SIG-M5 treated with dmso at 0.1 percent for 504 hours (cell line): Measurements from ENCODE around the gene PROKR1.
"Not testable (repeated sequence)": the region's sequence is repeated elsewhere in the genome, so short reads cannot be mapped to it uniquely, and the experiment has no call there.

Source experiments
- DNase-seq: peaks from one replicate; lab custom pipeline; 2025; ENCODE audit not compliant: unreplicated experiment; lab: John Stamatoyannopoulos, UW

Gene PROKR1

GRCh38 chr2:68653538-68653982 is 10.2 kb downstream of the PROKR1 start:
- DNase-seq: peak; percentile 39

GRCh38 chr2:68658266-68658665 is 14.9 kb downstream of the PROKR1 start:
- DNase-seq: no peak

DNA sequence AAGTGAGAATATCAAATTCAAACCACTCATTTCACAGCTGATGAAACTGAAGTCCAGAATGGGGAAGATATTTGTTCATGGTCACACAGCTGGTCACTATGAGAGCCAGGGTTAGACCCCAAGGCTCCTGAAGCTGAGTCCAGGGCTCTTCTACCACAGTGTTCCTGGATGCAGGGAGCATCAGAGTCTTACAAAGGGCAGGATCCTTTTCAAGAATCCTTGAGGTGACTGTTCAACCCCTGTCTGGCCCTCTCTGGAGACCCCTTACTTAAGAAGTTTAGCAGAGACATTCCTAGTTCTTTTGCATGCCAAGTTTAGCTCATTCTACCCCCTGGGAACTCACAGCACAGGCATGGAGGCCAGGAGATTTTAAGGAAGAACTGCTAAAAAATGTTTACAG is 15.7 kb downstream of the PROKR1 start:
- no peak for DNase-seq

DNA sequence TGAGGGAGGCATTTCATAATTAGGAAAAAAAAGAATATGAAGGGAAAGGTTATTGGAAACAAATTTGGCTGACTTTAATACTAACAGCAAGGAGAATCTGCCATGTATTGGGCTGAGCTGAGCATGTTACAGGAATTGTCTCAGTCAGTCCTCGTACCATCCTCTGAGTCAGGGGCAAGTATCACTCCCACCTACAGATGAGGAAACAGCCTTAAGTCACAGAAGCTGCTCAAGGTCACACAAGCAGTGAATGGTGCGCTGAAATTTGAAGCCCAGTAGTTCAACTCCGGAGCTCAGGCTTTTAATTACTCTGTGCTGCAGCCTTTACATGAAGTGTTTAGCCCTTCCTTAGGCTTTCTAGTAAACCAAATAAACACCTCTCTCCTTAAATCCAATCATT is 17.3 kb downstream of the PROKR1 start:
- no peak for DNase-seq

GRCh38 chr2:68662466-68662865 is 19.1 kb downstream of the PROKR1 start:
- peak; percentile 64 for DNase-seq

GRCh38 chr2:68663371-68664156 is 20.2 kb downstream of the PROKR1 start:
- no peak for DNase-seq

DNA sequence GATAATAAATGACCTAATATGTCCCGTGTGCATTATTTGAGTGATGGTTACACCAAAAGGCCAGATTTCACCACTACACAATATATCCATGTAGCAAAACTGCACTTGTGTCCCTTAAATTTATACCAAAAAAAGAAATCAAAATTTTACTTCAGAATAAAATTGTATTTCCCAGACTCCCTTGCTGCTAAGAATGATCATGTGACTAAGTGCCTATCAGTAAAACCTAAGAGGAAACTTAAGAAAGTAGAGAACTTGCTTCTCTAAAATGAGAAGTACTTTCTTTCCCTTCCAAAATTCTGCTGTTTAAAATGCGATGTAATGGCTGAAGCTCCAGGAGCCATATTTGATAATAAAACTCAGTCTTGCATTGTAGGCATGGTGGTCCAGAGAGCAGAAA is 24.0 kb downstream of the PROKR1 start:
- DNase-seq: no peak

GRCh38 chr2:68669651-68670050 is 26.3 kb downstream of the PROKR1 start:
- DNase-seq: no peak

GRCh38 chr2:68671961-68672360 is 28.6 kb downstream of the PROKR1 start:
- DNase-seq: no peak

DNA sequence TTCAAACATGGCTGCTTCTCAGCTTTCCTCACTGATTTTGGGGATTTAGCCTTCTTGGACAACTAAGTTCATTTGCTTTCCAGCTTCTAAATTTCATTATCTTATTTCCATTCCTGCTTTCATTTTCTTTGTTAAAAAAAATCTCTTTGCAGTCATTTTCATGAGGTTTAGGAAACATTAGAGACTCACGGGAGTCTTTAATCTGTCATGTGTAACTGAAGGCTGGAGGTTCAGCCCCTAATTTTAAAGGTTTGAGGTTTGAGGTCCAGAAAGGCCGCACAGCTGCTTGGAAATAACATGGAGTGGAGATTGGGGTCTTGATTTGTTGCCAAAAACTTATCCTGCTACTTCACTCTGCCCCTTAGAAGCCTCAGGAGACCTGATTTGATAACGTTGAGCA is 30.3 kb downstream of the PROKR1 start:
- no peak for DNase-seq

DNA sequence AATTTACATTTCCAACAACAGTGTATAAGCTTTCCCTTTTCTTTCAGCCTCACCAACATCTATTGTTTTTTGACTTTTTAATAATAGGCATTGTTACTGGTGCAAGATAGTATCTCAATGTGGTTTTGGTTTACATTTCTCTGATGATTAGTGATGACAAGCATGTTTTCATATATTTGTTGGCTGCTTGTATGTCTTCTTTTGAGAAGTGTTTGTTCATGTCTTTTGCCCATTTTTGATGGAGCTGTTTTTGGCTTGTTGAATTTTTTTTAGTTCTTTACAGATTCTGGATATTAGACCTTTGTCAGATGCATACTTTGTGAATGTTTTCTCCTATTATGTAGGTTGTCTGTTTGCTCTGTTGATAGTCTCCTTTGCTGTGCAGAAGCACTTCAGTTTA is 32.1 kb downstream of the PROKR1 start:
- no peak for DNase-seq

GRCh38 chr2:68677837-68678236 is 34.5 kb downstream of the PROKR1 start:
- DNase-seq: not testable (repeated sequence)

DNA sequence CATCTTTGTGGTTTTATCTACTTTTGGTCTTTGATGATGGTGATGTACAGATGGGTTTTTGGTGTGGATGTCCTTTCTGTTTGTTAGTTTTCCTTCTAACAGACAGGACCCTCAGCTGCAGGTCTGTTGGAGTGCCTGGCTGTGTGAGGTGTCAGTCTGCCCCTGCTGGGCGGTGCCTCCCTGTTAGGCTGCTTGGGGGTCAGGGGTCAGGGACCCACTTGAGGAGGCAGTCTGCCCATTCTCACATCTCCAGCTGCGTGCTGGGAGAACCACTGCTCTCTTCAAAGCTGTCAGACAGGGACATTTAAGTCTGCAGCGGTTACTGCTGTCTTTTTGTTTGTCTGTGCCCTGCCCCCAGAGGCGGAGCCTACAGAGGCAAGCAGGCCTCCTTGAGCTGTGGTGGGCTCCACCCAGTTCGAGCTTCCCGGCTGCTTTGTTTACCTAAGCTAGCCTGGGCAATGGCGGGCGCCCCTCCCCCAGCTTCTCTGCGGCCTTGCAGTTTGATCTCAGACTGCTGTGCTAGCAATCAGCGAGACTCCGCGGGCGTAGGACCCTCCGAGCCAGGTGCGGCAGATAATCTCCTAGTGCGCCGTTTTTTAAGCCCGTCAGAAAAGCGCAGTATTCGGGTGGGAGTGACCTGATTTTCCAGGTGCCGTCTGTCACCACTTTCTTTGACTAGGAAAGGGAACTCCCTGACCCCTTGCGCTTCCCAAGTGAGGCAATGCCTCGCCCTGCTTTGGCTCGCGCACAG is 36.0 kb downstream of the PROKR1 start:
- DNase-seq: not testable (repeated sequence)

- DNase-seq: not testable (repeated sequence)
These were observed 36.5 kb downstream of the PROKR1 start for GRCh38 chr2:68679917-68680267.

DNA sequence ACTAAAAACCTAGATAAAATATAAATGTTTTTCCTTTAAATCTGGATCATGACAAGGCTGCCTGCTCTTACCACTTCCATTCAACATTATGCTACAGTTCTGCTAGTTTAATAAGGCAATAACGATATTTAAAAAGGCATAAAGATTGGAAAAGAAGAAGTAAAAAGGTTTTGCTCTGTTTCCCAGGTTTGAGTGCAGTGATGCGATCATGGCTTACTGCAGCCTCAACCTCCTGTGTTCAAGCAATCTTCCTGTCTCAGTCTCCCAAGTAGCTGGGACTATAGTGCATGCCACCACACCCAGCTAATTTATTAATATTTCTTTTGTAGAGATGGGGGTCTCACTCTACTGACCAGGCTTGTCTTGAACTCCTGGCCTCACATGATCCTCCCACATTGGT is 40.8 kb downstream of the PROKR1 start:
- no peak for DNase-seq

DNA sequence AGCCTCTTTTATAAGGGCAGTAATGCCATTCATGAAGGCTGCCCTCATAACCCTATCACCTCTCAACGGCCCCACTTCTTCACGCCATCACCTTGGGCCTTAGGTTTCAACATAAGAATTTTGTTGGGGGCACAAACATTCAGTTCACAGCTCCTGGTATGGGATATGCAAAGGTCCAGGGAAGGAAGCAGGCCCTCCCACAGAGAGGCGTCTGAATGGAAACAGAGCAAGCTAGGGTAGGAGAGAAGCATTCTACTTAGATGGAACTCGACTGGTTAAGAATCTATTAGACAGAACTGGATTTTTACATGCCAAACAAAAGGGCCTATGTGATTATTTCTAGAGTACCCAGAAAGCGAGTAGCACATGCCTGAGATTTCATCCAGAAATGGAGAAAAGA is 42.8 kb downstream of the PROKR1 start:
- no peak for DNase-seq

GRCh38 chr2:68687018-68687417 is 43.6 kb downstream of the PROKR1 start:
- no peak for DNase-seq

DNA sequence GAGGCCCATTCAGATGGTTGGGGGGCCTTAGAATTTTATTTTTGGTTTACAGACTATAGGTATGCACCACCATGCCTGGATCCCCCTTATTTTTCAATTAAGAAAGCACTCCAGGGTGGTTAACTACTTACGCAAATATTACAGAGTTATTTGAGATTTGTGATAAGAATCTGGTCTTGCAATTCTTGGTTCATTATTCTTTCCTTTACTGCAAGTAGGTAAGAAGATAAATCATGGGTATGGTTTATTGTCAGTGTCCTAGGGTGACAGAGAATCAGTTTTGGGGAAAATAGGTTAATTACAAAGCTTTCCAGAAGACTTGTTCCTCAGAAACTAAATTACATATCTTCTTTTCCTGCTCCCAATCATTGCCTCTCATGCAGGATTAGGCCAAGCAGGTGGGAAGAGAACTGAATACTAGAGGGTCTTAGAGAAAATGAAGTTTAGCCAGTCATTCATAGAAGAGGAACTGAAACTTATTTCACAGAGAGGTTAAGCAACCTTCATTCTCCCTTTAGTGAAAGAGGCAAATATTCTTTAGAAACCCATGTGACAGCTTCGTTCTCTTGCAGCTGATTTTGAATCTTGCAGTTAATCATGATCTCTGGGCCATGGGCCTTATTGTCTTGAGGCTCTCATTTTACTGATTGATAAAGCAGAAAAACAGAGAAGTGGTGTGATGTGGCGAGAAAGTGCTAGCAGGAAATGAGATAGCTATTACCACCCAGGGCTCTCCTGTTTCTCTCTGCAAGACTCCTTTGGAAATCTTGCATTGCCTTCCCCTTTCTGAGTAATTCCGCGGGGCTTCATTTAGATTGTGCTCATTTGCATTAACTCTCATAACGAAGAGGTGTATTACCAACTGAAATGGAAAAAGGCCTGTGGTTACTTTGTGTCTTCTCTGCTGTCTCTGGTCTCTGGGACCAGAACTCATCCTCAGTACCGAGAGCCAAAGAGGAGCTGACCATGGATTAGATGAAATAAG is 46.5 kb downstream of the PROKR1 start:
- peak; percentile 97 for DNase-seq

- DNase-seq: no peak
These were observed 47.5 kb downstream of the PROKR1 start for GRCh38 chr2:68690851-68691250.

DNA sequence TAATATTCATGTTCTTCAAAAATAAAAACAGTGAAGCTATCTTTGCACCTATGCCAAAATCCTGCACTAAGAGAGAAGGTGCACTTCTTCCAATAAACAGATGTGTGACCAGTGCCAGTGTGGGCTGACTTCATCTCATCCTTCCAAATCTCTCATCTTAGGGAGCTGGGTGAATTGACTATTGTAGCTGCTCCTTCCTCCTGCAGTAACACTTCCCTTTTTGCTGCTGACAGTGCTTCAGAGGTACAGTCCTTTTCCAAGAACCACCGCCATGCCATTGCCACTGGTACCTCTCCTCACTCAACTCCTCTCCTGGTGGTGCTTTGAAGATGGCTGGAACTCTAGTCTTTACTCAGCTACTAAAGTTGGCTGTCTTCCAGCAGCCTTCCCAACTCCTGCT is 49.1 kb downstream of the PROKR1 start:
- peak; percentile 56 for DNase-seq

DNA sequence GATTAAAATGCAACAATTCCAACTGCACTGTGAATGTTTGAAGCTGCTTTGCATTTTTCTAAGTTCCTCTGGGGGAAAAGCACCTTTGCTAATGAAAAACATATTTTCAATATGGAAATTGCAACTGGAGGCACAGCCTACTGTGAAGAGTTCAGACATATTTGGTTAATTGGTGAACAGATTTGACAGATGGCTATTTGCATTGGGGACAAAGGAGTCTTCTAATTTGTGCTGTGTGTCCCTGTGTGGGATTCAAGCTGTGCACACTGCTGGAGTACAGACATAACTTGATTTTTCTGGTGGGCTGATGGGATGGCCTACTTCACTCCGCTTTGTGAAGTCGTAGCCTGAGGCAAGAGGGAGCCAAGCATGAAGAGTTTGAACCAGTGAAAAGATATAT is 50.6 kb downstream of the PROKR1 start:
- no peak for DNase-seq
